ENCODE data around the gene HACL1.
"Not testable (repeated sequence)": the region's sequence is repeated elsewhere in the genome, so short reads cannot be mapped to it uniquely, and the experiment has no call there.

The HACL1 gene

GRCh38 chr3:15610082-15610759 is 8.9 kb upstream of the HACL1 start:
- no peaks in the 10 kb centered on the region for H3K4me1 Mint-ChIP-seq (ENCODE audit: low read depth)
- no peak overlapping the region for H3K27ac Mint-ChIP-seq
- H3K4me3 Mint-ChIP-seq = no peak overlapping the region
- H3K9me3 Mint-ChIP-seq = no peaks in the 10 kb centered on the region
- H3K27me3 Mint-ChIP-seq (ENCODE audit: low read depth) = peaks cover 18% of the 10 kb centered on the region
- H3K36me3 Mint-ChIP-seq (ENCODE audit: low read depth) = no peaks in the 10 kb centered on the region

GRCh38 chr3:15606434-15606891 is 5.1 kb upstream of the HACL1 start:
- peaks cover 10% of the 10 kb centered on the region for H3K4me1 Mint-ChIP-seq (ENCODE audit: low read depth)
- H3K27ac Mint-ChIP-seq = no peak overlapping the region
- peaks cover 6% of the 10 kb centered on the region for H3K9me3 Mint-ChIP-seq
- H3K36me3 Mint-ChIP-seq (ENCODE audit: low read depth) = peaks cover 7% of the 10 kb centered on the region
- H3K4me3 Mint-ChIP-seq = no peak overlapping the region
- H3K27me3 Mint-ChIP-seq (ENCODE audit: low read depth) = peaks cover 3% of the 10 kb centered on the region

GRCh38 chr3:15604584-15604983 is 3.2 kb upstream of the HACL1 start:
- H3K9me3 Mint-ChIP-seq; H3K4me3 Mint-ChIP-seq; H3K27me3 Mint-ChIP-seq (ENCODE audit: low read depth): not testable (repeated sequence)
- Mint-ChIP-seq H3K27ac (peak overlapping the region; percentile 22), H3K4me1 (ENCODE audit: low read depth) (peaks cover 23% of the 10 kb centered on the region), H3K36me3 (ENCODE audit: low read depth) (peaks cover 13% of the 10 kb centered on the region)

GRCh38 chr3:15602816-15603215 is 1.4 kb upstream of the HACL1 start:
- peaks cover 24% of the 10 kb centered on the region for H3K36me3 Mint-ChIP-seq (ENCODE audit: low read depth)
- H3K27ac Mint-ChIP-seq = peak overlapping the region; percentile 44
- H3K4me1 Mint-ChIP-seq (ENCODE audit: low read depth) = peaks cover 27% of the 10 kb centered on the region
- peak overlapping the region; percentile 99 for H3K4me3 Mint-ChIP-seq
- not testable (repeated sequence) for H3K27me3 Mint-ChIP-seq (ENCODE audit: low read depth); H3K9me3 Mint-ChIP-seq

- Mint-ChIP-seq H3K36me3 (ENCODE audit: low read depth) (peaks cover 28% of the 10 kb centered on the region), H3K27ac (peak overlapping the region; percentile 98), H3K4me3 (peak overlapping the region; percentile 99), H3K4me1 (ENCODE audit: low read depth) (peaks cover 27% of the 10 kb centered on the region), H3K9me3 (peaks cover 6% of the 10 kb centered on the region), H3K27me3 (ENCODE audit: low read depth) (no peaks in the 10 kb centered on the region)
Observed at GRCh38 chr3:15602146-15602536, 772 bp upstream of the HACL1 start.

GRCh38 chr3:15601046-15601398 is 347 bp downstream of the HACL1 start:
- peak overlapping the region; percentile 99 for H3K4me3 Mint-ChIP-seq
- no peaks in the 10 kb centered on the region for H3K27me3 Mint-ChIP-seq (ENCODE audit: low read depth)
- H3K4me1 Mint-ChIP-seq (ENCODE audit: low read depth) = peaks cover 27% of the 10 kb centered on the region
- peaks cover 30% of the 10 kb centered on the region for H3K36me3 Mint-ChIP-seq (ENCODE audit: low read depth)
- H3K9me3 Mint-ChIP-seq = peaks cover 6% of the 10 kb centered on the region
- H3K27ac Mint-ChIP-seq = peak overlapping the region; percentile 98

- Mint-ChIP-seq H3K27ac (no peak overlapping the region), H3K4me1 (ENCODE audit: low read depth) (peaks cover 17% of the 10 kb centered on the region), H3K4me3 (no peak overlapping the region), H3K36me3 (ENCODE audit: low read depth) (peaks cover 25% of the 10 kb centered on the region), H3K9me3 (no peaks in the 10 kb centered on the region), H3K27me3 (ENCODE audit: low read depth) (no peaks in the 10 kb centered on the region)
Observed at GRCh38 chr3:15595955-15596354, 5.4 kb downstream of the HACL1 start.

GRCh38 chr3:15592968-15593367 is 8.4 kb downstream of the HACL1 start:
- Mint-ChIP-seq H3K9me3 (no peaks in the 10 kb centered on the region), H3K4me3 (no peak overlapping the region), H3K27ac (no peak overlapping the region), H3K36me3 (ENCODE audit: low read depth) (peaks cover 22% of the 10 kb centered on the region), H3K27me3 (ENCODE audit: low read depth) (no peaks in the 10 kb centered on the region), H3K4me1 (ENCODE audit: low read depth) (peaks cover 3% of the 10 kb centered on the region)

GRCh38 chr3:15591928-15592327 is 9.4 kb downstream of the HACL1 start:
- H3K36me3 Mint-ChIP-seq (ENCODE audit: low read depth) = peaks cover 17% of the 10 kb centered on the region
- H3K4me1 Mint-ChIP-seq (ENCODE audit: low read depth) = peaks cover 3% of the 10 kb centered on the region
- no peaks in the 10 kb centered on the region for H3K27me3 Mint-ChIP-seq (ENCODE audit: low read depth)
- H3K27ac Mint-ChIP-seq = no peak overlapping the region
- no peak overlapping the region for H3K4me3 Mint-ChIP-seq
- no peaks in the 10 kb centered on the region for H3K9me3 Mint-ChIP-seq

GRCh38 chr3:15591242-15591641 is 10.1 kb downstream of the HACL1 start:
- H3K36me3 Mint-ChIP-seq (ENCODE audit: low read depth) = peaks cover 21% of the 10 kb centered on the region
- H3K27me3 Mint-ChIP-seq (ENCODE audit: low read depth) = no peaks in the 10 kb centered on the region
- H3K27ac Mint-ChIP-seq = no peak overlapping the region
- peaks cover 3% of the 10 kb centered on the region for H3K4me1 Mint-ChIP-seq (ENCODE audit: low read depth)
- H3K9me3 Mint-ChIP-seq = no peaks in the 10 kb centered on the region
- H3K4me3 Mint-ChIP-seq = no peak overlapping the region

GRCh38 chr3:15585111-15585845 is 16.1 kb downstream of the HACL1 start:
- H3K4me3 Mint-ChIP-seq = no peak overlapping the region
- H3K9me3 Mint-ChIP-seq = no peaks in the 10 kb centered on the region
- no peak overlapping the region for H3K27ac Mint-ChIP-seq
- peaks cover 43% of the 10 kb centered on the region for H3K36me3 Mint-ChIP-seq (ENCODE audit: low read depth)
- no peaks in the 10 kb centered on the region for H3K4me1 Mint-ChIP-seq (ENCODE audit: low read depth)
- H3K27me3 Mint-ChIP-seq (ENCODE audit: low read depth) = no peaks in the 10 kb centered on the region

GRCh38 chr3:15581471-15582394 is 19.6 kb downstream of the HACL1 start:
- Mint-ChIP-seq H3K27ac (no peak overlapping the region), H3K9me3 (no peaks in the 10 kb centered on the region), H3K27me3 (ENCODE audit: low read depth) (no peaks in the 10 kb centered on the region), H3K36me3 (ENCODE audit: low read depth) (peaks cover 38% of the 10 kb centered on the region), H3K4me3 (no peak overlapping the region), H3K4me1 (ENCODE audit: low read depth) (no peaks in the 10 kb centered on the region)

GRCh38 chr3:15579051-15579450 is 22.3 kb downstream of the HACL1 start:
- Mint-ChIP-seq H3K9me3 (no peaks in the 10 kb centered on the region), H3K4me1 (ENCODE audit: low read depth) (no peaks in the 10 kb centered on the region), H3K27me3 (ENCODE audit: low read depth) (no peaks in the 10 kb centered on the region), H3K4me3 (no peak overlapping the region), H3K27ac (no peak overlapping the region), H3K36me3 (ENCODE audit: low read depth) (peaks cover 21% of the 10 kb centered on the region)

GRCh38 chr3:15578289-15578867 is 23.0 kb downstream of the HACL1 start:
- H3K36me3 Mint-ChIP-seq (ENCODE audit: low read depth) = peaks cover 20% of the 10 kb centered on the region
- H3K27ac Mint-ChIP-seq = no peak overlapping the region
- no peaks in the 10 kb centered on the region for H3K4me1 Mint-ChIP-seq (ENCODE audit: low read depth)
- no peak overlapping the region for H3K4me3 Mint-ChIP-seq
- H3K9me3 Mint-ChIP-seq = no peaks in the 10 kb centered on the region
- H3K27me3 Mint-ChIP-seq (ENCODE audit: low read depth) = no peaks in the 10 kb centered on the region

All from T-helper 1 cell treated with Interleukin-12 subunit alpha and Interleukin-12 subunit beta and Interleukin-4 antibody, amounts not matched to agents 30 μg/mL and 1 μg/mL, for 36 hours (primary cell).